Transverse colon (tissue), 4 donors: Measurements from ENCODE around the gene COL24A1.

Source experiments
- POLR2A ChIP-seq: fragments of 450-650 bp; IDR thresholded peaks from one replicate; pipeline ENCODE4 v1.6.1; 2016; ENCODE audit warnings: antibody characterized with exemption, mild to moderate bottlenecking, moderate library complexity
- POLR2AphosphoS5 ChIP-seq, 3 donors: sonication (generic); formaldehyde crosslinking; IDR thresholded peaks; one replicate each; pipeline ENCODE4 v1.6.1; 2016; ENCODE audit warnings: antibody characterized with exemption in 3 of 3
- TF ChIP-seq, protein P1 (sequence below), 5 experiments: fragments of 200-600 bp in 3 of 5; fragments of 450-650 bp in 2 of 5; sonication (generic) in 3 of 5; IDR thresholded peaks; 1 replicate in 2 of 5; 2 replicates in 3 of 5; pipeline ENCODE4 v1.5.1; 2016 to 2017; ENCODE audit warnings: antibody characterized with exemption in 5 of 5, inconsistent platforms in 3 of 5, mild to moderate bottlenecking in 2 of 5, moderate library complexity in 1 of 5

DNA sequence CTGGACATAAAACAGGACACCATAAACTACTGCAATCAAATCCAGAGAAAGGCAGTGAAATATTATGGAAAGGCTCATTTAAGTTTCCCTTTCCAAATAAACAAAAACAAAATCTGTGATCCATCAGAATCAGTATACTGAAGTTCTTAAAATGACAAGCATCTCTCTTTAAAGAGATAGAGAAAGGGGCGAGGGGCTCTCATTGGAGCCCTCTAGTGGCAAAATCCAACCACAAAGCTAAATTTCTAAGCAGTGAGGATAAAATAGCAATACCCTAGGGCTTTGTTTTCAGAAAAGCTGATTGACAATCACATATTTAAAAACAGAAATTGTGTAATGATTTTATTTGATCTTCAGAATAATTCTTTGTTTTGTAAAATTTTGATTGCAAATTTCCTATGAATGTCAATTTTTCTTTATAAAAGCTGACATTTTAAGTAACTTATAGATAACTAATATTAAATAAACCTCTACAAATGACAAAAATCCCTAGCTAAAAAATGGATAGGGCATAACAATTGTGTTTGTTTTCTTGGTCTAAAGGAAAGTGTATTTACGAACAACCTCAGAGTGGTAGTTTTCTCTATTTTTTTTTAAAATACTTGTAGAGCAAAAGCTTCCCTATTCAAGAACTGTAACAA is 138.2 kb downstream of the COL24A1 start:
- TF ChIP-seq, protein P1, sequence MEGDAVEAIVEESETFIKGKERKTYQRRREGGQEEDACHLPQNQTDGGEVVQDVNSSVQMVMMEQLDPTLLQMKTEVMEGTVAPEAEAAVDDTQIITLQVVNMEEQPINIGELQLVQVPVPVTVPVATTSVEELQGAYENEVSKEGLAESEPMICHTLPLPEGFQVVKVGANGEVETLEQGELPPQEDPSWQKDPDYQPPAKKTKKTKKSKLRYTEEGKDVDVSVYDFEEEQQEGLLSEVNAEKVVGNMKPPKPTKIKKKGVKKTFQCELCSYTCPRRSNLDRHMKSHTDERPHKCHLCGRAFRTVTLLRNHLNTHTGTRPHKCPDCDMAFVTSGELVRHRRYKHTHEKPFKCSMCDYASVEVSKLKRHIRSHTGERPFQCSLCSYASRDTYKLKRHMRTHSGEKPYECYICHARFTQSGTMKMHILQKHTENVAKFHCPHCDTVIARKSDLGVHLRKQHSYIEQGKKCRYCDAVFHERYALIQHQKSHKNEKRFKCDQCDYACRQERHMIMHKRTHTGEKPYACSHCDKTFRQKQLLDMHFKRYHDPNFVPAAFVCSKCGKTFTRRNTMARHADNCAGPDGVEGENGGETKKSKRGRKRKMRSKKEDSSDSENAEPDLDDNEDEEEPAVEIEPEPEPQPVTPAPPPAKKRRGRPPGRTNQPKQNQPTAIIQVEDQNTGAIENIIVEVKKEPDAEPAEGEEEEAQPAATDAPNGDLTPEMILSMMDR (IDR thresholded peaks at IDR 0.05) = peak; percentile 36 to 62 (median 52)
- TF ChIP-seq POLR2A (no peak), POLR2AphosphoS5 (IDR thresholded peaks at IDR 0.05) (no peak)
